AG04450 (cell line): Measurements from ENCODE around the gene APAF1. TPM values are rescaled to one million over a fixed set of nuclear protein-coding genes. Genes with fewer than 3 reads are reported as not detected.

Experiments used
- CTCF ChIA-PET: fragments of 300-600, 350-600 bp; formaldehyde crosslinking; extraction: SDS; loops from one replicate; lab custom pipeline; 2022; ENCODE audit warnings: antibody characterized with exemption, inconsistent platforms; lab: Charles Lee
- POLR2A ChIA-PET: fragments of 350-600 bp; formaldehyde crosslinking; extraction: SDS; loops from one replicate; lab custom pipeline; 2021; ENCODE audit warnings: antibody characterized with exemption, inconsistent platforms; lab: Yijun Ruan, JAX
- DNase-seq: peaks from one replicate; pipeline ENCODE4 v3.0.0-alpha.2; 2011; ENCODE audit warnings: low read depth, low spot score
- H3K27ac ChIP-seq: one replicate; pipeline ENCODE4 v1.5.1; 2012; ENCODE audit warnings: low read depth, low read length, control low read depth
- H3K27me3 ChIP-seq: one replicate; pipeline ENCODE4 v1.6.0; 2012; ENCODE audit warnings: low read length; ENCODE audit not compliant: control insufficient read depth, insufficient read depth
- H3K4me3 ChIP-seq: 2 replicates; pipeline ENCODE4 v1.5.1; 2011; ENCODE audit warnings: mild to moderate bottlenecking, low read depth, low read length, control low read depth
- H3K9me3 ChIP-seq: 2 replicates; pipeline ENCODE4 v1.5.1; 2012; ENCODE audit warnings: low read length; ENCODE audit not compliant: control insufficient read depth, insufficient read depth
- CTCF ChIP-seq: IDR thresholded peaks from 2 replicates; pipeline ENCODE4 v1.5.1; 2011; ENCODE audit warnings: low read depth, low read length, control low read depth, inconsistent platforms
- polyA plus RNA-seq: library from polyadenylated mRNA; depleted of rRNA; stranded (reverse); fragments of >200 nt; gene quantifications from 2 replicates; pipeline ENCODE4 v1.2.3, GENCODE V29; 2011

APAF1 gene
- polyA plus RNA-seq, 1 experiment: 21.0 TPM

DNA sequence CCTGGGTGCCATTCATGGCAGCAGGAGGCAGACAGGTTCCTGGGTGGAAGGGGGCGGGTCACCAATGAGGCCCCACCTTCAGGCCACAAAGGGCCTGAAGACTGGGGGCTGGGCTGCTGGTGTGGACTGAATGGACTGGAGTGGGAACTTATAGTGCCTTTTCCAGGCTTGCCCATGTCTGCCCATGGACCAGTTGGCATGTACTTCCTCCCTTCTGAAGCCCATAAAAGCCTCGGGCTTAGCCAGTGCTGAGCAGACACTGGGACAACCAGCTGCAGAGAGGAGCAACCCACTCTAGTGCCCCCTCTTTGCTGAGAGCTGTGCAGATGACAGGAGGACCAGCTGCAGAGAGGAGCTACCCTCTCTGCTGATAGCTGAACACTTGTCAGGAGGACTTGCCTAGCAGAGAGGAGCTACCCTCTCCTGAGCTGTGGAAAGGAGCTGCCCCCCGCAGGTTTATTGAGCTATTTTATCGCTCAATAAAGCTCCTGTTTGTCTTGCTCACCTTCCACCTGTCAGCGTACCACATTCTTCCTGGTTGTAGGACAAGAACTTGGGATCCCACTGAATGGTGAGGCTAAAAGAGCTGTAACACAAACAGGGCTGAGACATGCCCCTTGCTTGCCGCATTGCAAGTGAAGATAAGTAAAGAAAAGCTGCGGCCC is 34.0 kb downstream of the APAF1 start:
- Histone ChIP-seq H3K9me3 (no peaks in the 10 kb centered on the region), H3K27ac (no peak overlapping the region), H3K27me3 (no peaks in the 10 kb centered on the region), H3K4me3 (no peak overlapping the region)
- CTCF ChIA-PET: interaction anchor here (0.8 kb wide), 1 partner anchor 112 kb away, joined by 4 read pairs; no protein-coding TSS in a partner anchor
- DNase-seq: no peak
- POLR2A ChIA-PET: interaction anchor here (0.6 kb wide), 1 partner anchor 9 kb away, joined by 3 read pairs; no protein-coding TSS in a partner anchor
- no peak for TF ChIP-seq CTCF

- no peak overlapping the region for H3K27ac ChIP-seq
- POLR2A ChIA-PET: no interaction called here
- no peak for DNase-seq
Measured at GRCh38 chr12:98679611-98680005, 34.5 kb downstream of the APAF1 start.

DNA sequence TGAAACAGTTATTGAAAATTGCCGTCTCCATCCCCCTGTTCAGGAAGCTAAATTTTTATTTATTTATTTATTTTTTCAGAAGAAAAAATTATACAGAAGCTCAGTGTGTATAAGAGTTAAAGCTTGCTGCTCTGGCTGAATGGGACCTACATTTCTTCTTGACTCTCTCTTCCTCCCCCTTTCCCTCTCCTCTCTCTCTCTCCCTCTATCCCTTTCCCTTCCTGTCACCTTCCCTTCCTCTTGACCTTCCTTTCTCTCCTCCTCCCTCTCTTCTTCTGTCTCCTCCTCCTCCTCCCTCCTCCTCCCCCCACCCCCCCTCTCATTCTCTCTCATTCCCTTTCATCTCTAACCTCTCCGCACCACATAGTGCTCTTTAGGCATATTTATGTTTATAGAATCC is 39.1 kb downstream of the APAF1 start:
- no peak for TF ChIP-seq CTCF
- Histone ChIP-seq H3K9me3 (no peaks in the 10 kb centered on the region), H3K4me3 (no peak overlapping the region), H3K27me3 (no peaks in the 10 kb centered on the region), H3K27ac (no peak overlapping the region)
- ChIA-PET POLR2A (no interaction called here), CTCF (interaction anchor here (1.3 to 1.4 kb wide), 2 partner anchors 30 to 118 kb away, joined by 5 read pairs; no protein-coding TSS in a partner anchor)
- DNase-seq: no peak

More at GRCh38 chr12:98679611-98680005, 34.5 kb downstream of the APAF1 start:
- TF ChIP-seq CTCF: no peak
- CTCF ChIA-PET: no interaction called here
- no peak overlapping the region for H3K4me3 ChIP-seq
- no peaks in the 10 kb centered on the region for H3K27me3 ChIP-seq
- H3K9me3 ChIP-seq: no peaks in the 10 kb centered on the region

DNA sequence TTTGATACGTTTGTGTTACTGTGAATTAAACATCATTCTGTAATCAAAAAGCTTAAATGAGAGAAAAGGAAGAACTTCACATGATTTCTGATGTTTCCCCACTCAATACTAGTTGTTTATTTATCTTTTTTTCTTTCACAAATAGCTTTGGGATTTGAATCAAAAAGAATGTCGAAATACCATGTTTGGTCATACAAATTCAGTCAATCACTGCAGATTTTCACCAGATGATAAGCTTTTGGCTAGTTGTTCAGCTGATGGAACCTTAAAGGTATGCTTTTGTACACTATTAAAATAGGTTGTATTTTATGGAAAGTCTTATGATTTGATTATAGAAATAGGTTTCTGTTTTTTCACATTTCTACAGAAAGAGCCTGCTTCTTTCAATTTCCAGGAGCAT is 41.5 kb downstream of the APAF1 start:
- no peaks in the 10 kb centered on the region for H3K9me3 ChIP-seq
- ChIA-PET CTCF (interaction anchor here (0.8 to 1.1 kb wide), 4 partner anchors 9 to 312 kb away, joined by 3 to 4 read pairs (median 3); no protein-coding TSS in a partner anchor), POLR2A (no interaction called here)
- DNase-seq: no peak
- H3K27me3 ChIP-seq: no peaks in the 10 kb centered on the region
- no peak overlapping the region for H3K4me3 ChIP-seq
- H3K27ac ChIP-seq: no peak overlapping the region
- no peak for TF ChIP-seq CTCF

DNA sequence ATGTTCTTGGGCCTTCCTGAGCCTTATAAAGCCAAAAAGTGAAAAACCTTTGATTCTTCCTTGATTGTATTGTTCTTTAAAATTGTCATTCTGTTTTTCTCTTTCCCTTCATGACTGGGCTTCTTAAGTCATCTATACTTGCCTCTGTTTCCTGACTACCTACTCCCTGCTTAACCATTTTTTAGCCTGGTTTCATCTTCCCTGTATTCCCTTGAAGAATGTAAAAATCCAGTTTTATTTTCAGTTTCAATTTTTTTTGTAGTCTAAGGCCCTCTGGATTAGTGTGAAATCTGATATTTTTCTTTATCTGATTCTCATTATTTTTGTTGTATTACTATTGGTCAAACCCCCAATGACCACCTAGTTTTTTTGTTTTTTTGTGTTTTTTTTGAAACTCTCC is 46.3 kb downstream of the APAF1 start:
- TF ChIP-seq CTCF: no peak
- H3K9me3 ChIP-seq: no peaks in the 10 kb centered on the region
- no peaks in the 10 kb centered on the region for H3K27me3 ChIP-seq
- ChIA-PET POLR2A (no interaction called here), CTCF (interaction anchor here (0.6 to 1.2 kb wide), 3 partner anchors 34 to 307 kb away, joined by 3 to 4 read pairs (median 3); no protein-coding TSS in a partner anchor)
- no peak for DNase-seq
- no peak overlapping the region for H3K4me3 ChIP-seq
- no peak overlapping the region for H3K27ac ChIP-seq
